MCF 10A (cell line): ENCODE data around the gene UBAC1. TPM values are rescaled to one million over a fixed set of nuclear protein-coding genes. Genes with fewer than 3 reads are reported as not detected.

Source experiments
- BruUV-seq: library from RNA; stranded (reverse); fragments of 400-500 nt; replicated peaks from 2 replicates; lab custom pipeline; 2021; lab: Mats Ljungman, UMichigan
- CTCF ChIA-PET: fragments of 300-600 bp; sonication (Branson Sonifier 250); formaldehyde crosslinking; extraction: SDS; loops from one replicate; lab custom pipeline; 2021; ENCODE audit warnings: antibody characterized with exemption, inconsistent platforms; lab: Yijun Ruan, JAX
- POLR2A ChIA-PET: fragments of 300-600, 350-650 bp; sonication (Branson Sonifier 250); formaldehyde crosslinking; extraction: SDS; loops from one replicate; lab custom pipeline; 2020; ENCODE audit warnings: antibody characterized with exemption, inconsistent platforms; lab: Yijun Ruan, JAX
- DNase-seq: peaks from one replicate; pipeline ENCODE4 v3.0.0-alpha.2; 2018; ENCODE audit not compliant: unreplicated experiment
- H3K27ac Mint-ChIP-seq: one replicate; pipeline ENCODE4 v1.8.0; 2022; ENCODE audit warnings: mild to moderate bottlenecking, low read depth, mixed read lengths; ENCODE audit not compliant: unreplicated experiment
- H3K27me3 Mint-ChIP-seq: one replicate; pipeline ENCODE4 v1.8.0; 2022; ENCODE audit warnings: mixed read lengths; ENCODE audit not compliant: insufficient read depth, unreplicated experiment
- H3K36me3 Mint-ChIP-seq: one replicate; pipeline ENCODE4 v1.8.0; 2022; ENCODE audit warnings: mild to moderate bottlenecking, moderate library complexity, mixed read lengths; ENCODE audit not compliant: insufficient read depth, unreplicated experiment
- H3K4me1 Mint-ChIP-seq: one replicate; pipeline ENCODE4 v1.8.0; 2022; ENCODE audit warnings: mixed read lengths; ENCODE audit not compliant: insufficient read depth, unreplicated experiment
- H3K4me3 Mint-ChIP-seq: one replicate; pipeline ENCODE4 v1.8.0; 2022; ENCODE audit warnings: mild to moderate bottlenecking, moderate library complexity, mixed read lengths; ENCODE audit not compliant: unreplicated experiment
- H3K9me3 Mint-ChIP-seq: one replicate; pipeline ENCODE4 v1.8.0; 2022; ENCODE audit warnings: mixed read lengths; ENCODE audit not compliant: unreplicated experiment
- intact Hi-C: fragments of 100-400 bp; cut with micrococcal nuclease; formaldehyde crosslinking; loops from 2 replicates; pipeline ENCODE4 v1.14.1; 2022
- total RNA-seq: library from RNA; stranded (reverse); gene quantifications from 2 replicates; pipeline ENCODE4 v1.2.3, GENCODE V29; 2022
- TF ChIP-seq, protein P1 (sequence below): fragments of 200-600 bp; IDR thresholded peaks from one replicate; pipeline ENCODE4 v1.8.0; 2022; ENCODE audit warnings: antibody characterized with exemption, mild to moderate bottlenecking; ENCODE audit not compliant: unreplicated experiment

UBAC1 gene
- total RNA-seq, 1 experiment from 2014 or later: 34.7 TPM

GRCh38 chr9:135885100-135885853, 75.9 kb downstream of the UBAC1 start:
- peaks cover 45% of the 10 kb centered on the region for H3K4me1 Mint-ChIP-seq
- TF ChIP-seq, protein P1, sequence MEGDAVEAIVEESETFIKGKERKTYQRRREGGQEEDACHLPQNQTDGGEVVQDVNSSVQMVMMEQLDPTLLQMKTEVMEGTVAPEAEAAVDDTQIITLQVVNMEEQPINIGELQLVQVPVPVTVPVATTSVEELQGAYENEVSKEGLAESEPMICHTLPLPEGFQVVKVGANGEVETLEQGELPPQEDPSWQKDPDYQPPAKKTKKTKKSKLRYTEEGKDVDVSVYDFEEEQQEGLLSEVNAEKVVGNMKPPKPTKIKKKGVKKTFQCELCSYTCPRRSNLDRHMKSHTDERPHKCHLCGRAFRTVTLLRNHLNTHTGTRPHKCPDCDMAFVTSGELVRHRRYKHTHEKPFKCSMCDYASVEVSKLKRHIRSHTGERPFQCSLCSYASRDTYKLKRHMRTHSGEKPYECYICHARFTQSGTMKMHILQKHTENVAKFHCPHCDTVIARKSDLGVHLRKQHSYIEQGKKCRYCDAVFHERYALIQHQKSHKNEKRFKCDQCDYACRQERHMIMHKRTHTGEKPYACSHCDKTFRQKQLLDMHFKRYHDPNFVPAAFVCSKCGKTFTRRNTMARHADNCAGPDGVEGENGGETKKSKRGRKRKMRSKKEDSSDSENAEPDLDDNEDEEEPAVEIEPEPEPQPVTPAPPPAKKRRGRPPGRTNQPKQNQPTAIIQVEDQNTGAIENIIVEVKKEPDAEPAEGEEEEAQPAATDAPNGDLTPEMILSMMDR: no peak
- no peak for DNase-seq
- no peaks in the 10 kb centered on the region for H3K9me3 Mint-ChIP-seq
- intact Hi-C loops: no loop called here
- no peak overlapping the region for H3K4me3 Mint-ChIP-seq
- CTCF ChIA-PET: interaction anchor here (0.6 kb wide), 1 partner anchor 44 kb away, joined by 3 read pairs; no protein-coding TSS in a partner anchor
- BruUV-seq: no TSS peak
- H3K36me3 Mint-ChIP-seq: no peaks in the 10 kb centered on the region
- no peak overlapping the region for H3K27ac Mint-ChIP-seq
- POLR2A ChIA-PET: no interaction called here
- no peaks in the 10 kb centered on the region for H3K27me3 Mint-ChIP-seq

GRCh38 chr9:135884328-135885035, 76.7 kb downstream of the UBAC1 start:
- Mint-ChIP-seq H3K36me3 (no peaks in the 10 kb centered on the region), H3K27me3 (no peaks in the 10 kb centered on the region), H3K9me3 (no peaks in the 10 kb centered on the region), H3K27ac (no peak overlapping the region), H3K4me1 (peaks cover 40% of the 10 kb centered on the region), H3K4me3 (no peak overlapping the region)
- DNase-seq: no peak
- TF ChIP-seq, protein P1: no peak
- intact Hi-C loops: no loop called here
- ChIA-PET CTCF (interaction anchor here (1.1 kb wide), 1 partner anchor 20 kb away, joined by 5 read pairs; no protein-coding TSS in a partner anchor), POLR2A (no interaction called here)
- BruUV-seq: no TSS peak

DNA sequence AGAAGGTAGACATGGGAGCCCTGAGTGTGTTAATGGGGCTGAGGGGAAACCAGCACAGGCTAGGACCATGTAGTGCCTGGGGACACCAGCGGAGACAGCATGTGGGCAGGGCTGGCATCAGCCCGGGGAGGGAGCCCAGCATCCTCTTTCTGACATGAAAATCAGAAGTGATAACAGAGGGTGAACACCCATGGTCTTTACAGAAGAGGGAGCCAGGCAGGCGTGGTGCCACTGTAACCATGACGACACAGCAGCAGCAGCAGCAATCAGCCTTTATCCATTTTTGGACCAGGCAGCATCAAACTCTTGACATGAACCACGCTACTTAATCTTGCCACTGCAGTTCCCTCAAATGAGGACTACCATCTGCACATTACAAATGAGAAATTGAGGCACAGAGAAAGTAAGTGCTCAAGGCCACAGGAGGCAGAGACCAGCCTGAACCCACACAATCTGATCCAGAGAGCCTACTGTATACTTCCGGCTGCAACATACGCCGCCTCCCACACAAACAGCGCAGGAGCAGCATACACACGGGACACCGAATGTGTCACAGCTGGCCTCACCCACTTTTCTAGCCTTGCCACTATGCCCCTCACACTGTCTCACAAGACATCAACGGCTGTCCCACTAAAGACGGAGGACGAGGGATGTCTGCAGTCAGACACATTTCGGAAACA, 77.6 kb downstream of the UBAC1 start:
- TF ChIP-seq, protein P1: no peak
- Mint-ChIP-seq H3K27me3 (no peaks in the 10 kb centered on the region), H3K9me3 (no peaks in the 10 kb centered on the region), H3K27ac (no peak overlapping the region), H3K36me3 (no peaks in the 10 kb centered on the region), H3K4me1 (peaks cover 43% of the 10 kb centered on the region), H3K4me3 (no peak overlapping the region)
- ChIA-PET CTCF (interaction anchor here (1.1 kb wide), 1 partner anchor 19 kb away, joined by 5 read pairs; no protein-coding TSS in a partner anchor), POLR2A (interaction anchor here (1.0 kb wide), 1 partner anchor 21 kb away, joined by 3 read pairs; no protein-coding TSS in a partner anchor)
- no TSS peak for BruUV-seq
- no peak for DNase-seq
- intact Hi-C loops: no loop called here

Other genes starting within 250 kb of the UBAC1 start
- 31.0 and 39.5 TPM in 2 replicates for gene CAMSAP1, start 53.8 kb downstream of the UBAC1 start, total RNA-seq
- 16.5 and 20.2 TPM in 2 replicates for gene NACC2, start 133.9 kb upstream of the UBAC1 start, total RNA-seq
- gene TMEM250, start 157.5 kb upstream of the UBAC1 start, total RNA-seq: 43.2 and 45.4 TPM in 2 replicates
- 0.22 and 0.26 TPM in 2 replicates for gene LHX3, start 243.8 kb upstream of the UBAC1 start, total RNA-seq